GM21367 (cell line): ENCODE results near the gene REXO1.
"Not testable (repeated sequence)": the region's sequence is repeated elsewhere in the genome, so short reads cannot be mapped to it uniquely, and the experiment has no call there.

Experiments used
- ATAC-seq: cut with Tn5 transposase; IDR thresholded peaks from one replicate; pipeline ENCODE4 v1.9.1; 2021; ENCODE audit not compliant: unreplicated experiment

REXO1 gene

DNA sequence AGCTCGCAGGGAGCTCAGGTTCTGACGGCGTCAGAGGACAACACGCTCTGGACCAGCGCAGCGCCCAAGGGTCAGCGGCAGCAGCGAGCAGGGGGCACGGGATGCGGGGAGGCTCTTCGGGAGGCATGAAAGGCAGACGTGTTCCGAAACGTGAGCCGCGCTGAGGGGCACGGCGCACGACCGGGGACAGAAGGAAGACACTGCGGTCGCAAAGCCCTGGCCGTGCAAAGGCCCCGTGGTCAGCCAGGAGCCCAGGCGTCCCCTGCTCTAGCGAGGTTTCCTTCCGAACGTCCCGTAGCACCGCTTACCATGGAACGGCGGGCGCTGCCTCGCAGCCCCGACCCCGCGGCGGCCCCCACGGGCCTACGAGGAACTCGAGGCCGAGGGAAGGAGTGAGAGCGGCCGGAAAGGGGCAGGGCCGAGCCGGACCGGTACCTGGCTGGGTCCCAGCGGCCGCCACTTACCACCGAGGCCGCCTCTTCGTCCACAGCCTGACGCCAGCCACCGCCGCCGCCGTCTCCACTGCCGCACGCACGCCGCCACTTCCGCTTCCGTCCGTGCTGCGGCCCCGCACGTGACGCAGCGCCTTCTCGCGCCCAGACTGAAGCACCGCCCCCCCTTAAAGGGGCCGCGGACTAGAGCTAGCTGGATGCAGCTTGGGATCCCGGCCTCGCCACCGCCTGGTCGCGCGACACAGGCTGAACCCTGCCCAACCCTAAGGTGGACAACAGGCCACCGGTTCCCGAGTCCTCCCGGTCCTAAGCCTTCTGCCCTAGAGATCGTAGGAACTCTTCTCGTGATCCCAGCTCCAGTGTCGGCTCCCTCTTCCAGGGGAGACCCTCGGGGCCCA lies 27.6 kb upstream of the REXO1 start:
- peak; percentile 73 for ATAC-seq

DNA sequence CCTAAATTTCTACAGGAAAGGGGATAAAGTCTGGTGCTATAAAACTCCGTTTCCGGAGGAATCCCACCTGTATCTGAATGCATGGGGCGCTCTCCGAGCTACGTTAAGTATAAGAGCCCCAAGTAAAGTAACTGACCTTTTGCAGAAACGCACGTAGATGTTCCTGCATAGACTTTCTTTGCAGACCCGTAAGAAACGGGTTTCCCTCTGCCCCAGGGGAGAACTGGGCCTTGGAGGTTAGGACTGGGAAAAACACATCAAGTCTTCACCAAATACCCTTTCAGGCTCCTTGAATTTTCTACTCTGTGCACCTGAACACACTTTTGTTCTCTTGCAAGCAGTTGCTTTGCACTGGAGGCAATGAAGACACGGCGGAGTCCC lies 27.0 kb upstream of the REXO1 start:
- ATAC-seq, result not testable (repeated sequence)

DNA sequence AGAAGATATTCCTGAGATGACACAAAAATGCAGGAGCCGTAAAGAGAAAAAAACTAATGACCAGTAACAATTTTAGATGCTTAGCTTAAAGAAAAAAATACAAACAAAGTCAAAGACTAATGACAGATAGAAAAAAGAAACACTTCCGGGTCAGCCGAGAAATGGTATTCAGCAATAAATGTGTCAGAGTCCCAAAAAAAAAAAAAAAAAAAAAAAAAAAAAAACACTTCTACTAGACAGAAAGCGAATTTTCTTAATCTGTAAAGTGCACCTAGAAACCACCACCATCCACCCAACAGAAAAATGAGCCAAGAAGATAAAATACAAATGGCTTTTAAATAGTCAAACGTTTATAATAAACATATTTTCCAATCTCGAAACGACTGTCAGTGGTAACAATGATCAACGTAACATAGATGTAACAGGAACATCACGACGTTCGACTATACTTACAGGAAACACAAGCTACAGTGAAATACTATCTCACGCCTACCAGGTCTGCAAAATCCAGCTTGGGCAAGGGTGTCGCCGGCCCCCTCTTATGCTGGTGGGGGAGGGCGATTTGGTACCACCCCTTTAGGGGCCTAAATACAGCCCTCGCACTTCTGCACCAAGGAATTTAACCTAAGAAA lies 26.4 kb upstream of the REXO1 start:
- no peak for ATAC-seq

DNA sequence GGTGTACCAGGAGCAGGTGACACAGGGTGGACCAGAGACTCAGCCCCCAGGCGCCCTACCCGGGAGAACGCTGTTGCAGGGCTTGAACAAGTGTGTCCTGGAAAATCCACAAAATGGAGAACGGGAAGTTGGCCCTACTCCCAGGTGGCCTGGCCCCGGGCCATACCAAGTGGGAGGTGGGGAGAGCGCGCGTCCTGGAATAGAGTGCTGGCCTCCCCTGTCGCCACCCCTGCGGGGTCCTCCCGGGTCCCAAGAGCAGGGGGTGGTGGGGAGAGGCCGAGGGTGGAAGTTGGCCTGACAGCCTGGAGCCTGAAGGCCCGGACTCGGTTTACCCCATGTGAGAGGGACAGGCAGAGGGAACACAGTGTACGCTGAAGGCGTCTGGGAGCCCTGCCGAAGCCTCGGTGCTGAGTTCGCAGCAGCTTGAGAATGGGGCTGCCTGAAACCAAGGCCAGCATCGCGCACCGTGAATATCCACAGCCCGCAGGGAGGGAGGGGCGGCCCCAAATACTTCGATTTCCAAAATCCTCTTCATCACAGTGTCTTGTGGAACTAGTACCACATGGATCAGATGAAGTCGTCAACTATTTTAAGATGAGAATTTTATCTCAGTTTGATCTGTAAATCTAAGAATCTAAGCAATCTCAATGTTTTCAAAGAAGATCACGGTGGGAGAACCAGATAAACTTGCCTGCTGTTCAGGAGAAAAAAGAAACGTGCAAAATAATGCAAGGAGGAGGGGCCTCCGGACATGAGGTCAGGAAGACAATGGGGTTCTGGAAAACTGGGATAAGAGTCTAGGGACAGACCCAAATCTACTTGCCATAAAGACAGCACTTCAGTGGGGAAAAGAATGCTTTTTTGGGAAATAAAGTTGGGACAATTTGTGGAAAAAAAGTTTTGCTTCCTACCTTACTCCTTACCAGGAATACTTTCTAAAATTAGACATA lies 25.5 kb upstream of the REXO1 start:
- ATAC-seq, result no peak

DNA sequence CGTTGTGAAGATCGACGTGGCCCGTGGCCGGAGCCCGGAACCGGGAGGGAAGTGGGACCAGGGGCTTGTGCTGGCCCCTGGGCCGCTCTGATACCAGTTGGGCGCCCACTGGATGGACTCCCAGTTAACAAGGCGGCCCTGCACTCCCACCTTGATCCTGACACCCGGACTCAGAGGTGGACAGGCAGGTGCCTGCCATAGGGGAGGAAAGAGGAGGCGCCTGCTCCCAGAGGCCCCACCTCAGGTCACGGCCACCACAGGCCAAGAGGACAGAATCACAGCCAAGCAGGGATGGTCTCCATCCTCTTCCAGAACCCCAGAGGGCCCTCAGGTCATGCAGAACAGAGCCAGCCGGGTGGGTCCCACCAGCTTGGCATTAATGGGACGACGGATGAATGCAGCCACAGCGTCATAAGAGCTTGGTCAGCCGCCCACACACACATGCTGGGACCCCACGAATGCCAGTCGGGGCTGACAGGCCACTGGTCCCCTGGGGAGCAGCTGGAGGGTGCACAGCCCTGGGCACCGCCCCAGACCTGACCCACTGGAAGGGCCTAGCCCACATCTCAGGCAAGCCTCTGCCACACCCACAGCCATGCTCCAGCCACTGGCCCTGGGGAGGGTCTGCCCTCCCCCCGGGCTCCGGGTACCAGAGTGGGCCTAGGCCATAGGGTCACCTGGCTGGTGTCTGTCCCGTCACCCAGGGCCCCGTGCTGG lies 24.7 kb upstream of the REXO1 start:
- no peak for ATAC-seq

DNA sequence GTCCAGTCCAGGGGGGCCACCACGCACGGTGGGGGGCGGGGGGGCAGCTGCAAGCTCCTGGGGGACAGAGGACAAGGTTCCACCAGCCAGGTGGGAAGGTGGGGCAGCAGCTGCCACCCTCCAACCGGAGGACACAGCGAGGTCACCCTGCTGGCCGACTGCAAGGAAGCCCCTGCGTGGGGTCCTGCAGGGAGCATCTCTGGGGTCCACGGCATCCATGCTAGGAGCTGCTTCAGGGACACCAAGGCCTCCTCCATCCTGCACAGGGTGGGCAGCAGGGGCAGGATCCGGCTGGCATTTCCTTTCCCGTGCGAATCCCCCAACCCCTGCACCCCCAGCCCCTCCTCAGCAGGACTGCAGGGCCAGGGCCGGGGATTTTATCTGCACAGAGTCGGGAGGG lies 23.3 kb upstream of the REXO1 start:
- no peak for ATAC-seq

DNA sequence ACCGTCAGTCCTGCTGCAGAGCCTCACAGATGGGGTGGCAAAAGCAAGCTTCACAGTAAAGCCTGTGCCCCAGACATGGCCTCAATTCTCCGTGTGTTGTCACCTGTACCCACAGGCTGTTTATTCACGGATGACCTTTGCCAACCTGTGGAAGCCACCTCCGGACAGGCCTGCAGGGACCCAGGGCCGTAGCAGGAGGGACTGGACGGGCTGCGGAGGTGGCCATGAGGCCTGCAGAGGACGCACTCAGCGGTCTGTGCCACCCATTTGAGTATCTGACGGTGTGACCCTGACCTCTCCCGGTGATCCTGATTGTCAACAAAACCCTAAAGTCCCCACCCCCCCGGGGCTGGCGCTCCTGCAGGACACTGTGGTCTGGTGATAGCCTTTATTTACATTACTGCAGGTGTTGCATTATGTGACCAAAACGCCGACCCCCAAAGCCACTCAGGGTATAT lies 22.9 kb upstream of the REXO1 start:
- no peak for ATAC-seq

DNA sequence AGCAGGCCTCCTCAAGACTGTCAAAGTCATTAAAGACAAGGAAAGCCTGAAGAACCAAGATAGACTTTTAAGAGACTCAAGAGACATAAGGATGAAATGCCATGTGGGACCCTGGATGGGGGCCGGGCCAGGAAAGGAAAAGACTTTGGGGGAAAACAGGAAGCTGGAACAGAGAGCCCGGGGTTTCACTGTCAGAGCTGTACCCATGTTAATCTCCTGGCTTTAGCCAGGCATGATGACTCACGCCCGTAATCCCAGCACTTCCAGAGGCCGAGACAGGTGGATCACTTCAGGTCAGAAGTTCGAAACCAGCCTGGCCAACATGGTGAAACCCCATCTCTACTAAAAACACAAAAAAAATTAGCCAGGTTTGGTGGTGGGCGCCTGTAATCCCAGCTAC lies 20.7 kb upstream of the REXO1 start:
- no peak for ATAC-seq

DNA sequence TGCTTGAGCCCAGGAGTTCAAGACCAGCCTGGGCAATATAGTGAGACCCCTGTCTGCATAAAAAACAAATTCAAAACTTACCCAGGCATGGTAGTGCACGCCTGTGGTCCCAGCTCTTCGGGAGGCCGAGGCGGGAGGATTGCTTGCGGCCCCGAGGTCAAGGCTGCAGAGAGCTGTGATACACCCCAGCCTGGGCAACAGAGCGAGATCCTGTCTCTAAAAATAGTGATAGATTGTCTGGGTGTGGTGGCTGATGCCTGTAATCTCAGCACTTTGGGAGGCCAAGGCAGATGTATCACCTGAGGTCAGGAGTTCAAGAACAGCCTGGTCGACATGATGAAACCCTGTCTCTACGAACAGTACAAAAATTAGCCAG lies 19.1 kb upstream of the REXO1 start:
- no peak for ATAC-seq

DNA sequence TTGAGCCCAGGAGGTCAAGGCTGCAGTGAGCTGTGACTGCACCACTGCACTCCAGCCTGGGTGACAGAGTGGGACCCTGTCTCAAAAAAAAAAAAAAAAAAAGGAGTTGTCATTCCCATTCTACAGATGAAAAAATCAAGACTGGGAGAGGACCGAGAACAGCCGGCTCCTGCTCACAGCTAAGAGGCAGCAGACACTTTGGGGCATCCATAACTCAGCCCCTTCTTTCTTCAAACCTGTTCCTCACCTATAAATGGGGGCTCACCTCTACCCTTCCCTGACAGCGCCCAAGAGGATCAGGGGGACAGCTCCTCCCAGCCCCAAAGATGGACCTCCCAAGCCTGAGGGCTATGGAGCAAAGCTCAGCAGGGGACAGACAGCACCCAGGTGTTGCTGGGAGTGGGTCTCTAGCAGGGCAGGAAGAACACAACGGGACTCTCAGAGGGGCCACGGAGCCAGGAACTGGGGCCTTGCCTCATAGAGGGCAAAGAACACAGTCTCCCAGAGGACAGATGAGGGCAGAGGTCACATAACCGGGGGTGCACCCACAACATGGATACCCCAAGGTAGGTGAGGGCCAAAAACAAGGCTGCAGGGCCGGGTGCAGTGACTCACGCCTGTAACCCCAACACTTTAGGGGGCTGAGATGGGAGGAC lies 18.5 kb upstream of the REXO1 start:
- no peak for ATAC-seq

DNA sequence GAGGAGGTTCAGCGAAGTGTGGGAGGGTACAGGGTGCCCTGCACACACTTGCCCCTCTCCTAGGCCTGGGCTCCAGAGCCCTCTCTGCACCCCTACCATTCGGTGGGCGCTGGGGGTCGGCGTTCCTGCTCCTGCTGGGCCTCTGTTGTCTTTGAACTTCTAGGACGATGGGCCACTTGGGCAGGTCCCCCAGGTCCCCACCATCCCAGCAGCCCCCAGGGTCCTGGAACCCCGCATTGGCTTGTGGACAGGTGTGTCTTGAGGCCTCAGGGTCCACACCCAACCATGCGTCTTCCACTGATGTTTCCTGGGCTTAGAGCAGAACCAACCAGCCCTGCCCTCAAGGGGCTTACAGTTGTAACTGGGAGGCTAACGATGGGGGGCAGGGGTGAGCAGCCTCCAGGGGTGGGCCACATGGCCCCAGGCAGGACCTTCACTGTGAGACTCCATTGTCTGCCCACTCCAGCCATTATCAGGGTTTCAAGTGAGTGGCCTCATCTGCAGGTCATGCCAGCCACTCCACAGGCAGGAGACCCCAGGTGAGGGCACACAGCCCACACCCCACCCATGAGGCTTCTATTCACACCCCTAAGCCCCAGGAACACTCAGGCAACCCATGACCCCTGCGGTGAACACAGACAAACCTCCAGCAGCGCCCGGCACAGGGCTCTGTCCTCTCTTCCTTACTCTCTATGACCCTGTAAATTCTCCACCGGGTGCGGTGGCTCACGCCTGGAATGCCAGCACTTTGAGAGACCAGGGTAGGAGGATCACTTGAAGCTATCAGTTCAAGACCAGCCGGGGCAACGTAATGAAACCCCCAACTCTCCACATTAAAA lies 17.1 kb upstream of the REXO1 start:
- no peak for ATAC-seq

DNA sequence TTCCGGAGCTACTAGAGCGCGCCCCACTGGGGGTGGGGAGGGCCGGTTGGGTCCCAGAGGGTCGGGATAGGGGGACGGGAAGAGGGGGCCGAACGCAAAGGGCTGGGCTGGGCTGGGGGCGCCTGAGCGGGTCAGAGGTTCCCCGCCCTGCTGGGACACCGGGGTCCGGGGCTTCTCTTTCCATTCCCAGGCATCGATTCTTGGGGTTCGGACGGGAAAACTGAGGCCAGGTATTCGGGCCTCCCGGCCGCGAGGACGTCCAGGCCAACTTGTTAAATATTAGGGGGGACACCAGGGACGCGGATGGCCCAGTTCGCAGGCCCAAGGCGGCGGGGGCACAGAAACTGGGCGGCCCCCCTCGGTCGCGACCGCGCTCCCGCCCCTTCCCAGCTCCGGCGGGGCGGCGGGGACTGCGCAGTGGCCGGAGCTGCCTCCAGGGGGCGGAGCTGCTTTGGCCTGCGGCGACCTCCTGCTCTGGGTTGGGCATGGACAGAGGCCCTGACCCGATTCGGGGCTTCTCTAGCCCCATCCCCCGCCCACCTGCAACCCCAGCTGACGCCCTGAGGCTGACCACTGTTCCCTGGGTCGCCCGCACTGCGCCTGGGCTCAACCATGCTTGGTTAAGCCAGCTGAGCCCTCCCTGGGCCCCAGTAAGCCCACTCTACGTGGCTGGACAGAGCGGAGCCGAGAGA lies 16.3 kb upstream of the REXO1 start:
- ATAC-seq, result no peak

DNA sequence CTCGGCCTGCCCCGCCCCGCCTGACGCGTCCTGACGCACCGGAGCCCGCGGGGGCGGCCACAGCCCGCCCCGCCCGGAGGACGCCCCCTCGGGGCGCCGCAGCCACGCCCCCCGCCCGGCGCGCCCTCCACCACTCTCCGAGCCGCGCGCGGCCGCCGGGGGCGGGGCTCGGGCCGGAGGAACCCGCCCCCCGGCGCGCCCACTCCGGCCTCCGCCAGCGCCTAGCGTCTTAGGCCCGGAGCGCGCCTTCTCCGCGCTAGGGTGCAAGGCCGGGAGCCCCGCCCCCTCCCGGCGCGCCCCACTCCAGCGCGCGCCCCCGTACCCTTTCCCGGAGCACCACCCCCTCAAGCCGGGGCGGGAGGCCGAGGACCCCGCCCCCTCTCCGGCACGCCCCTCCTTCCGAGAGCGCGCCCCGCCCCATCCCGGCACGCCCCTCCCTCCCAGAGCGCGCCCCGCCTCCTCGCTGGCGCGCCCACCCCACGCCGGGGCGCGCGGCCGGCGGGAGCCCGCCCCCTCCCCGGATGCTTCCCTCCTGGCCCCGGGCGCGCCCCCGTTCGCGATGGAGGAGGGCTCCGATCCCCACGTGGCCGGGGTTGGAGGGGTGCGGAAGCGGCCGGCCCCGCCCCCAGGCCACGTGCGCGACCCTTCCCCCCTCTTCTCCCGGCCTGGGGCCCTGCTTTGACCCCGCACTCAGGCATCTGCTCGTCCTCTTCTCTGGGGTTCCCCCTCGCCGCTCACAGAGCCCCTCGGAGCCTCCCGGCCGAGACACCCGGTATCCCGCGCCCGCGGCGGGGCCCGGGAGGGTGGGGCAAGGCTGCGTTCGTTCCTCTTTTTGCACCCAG lies 15.6 kb upstream of the REXO1 start:
- ATAC-seq, result peak; percentile 42

DNA sequence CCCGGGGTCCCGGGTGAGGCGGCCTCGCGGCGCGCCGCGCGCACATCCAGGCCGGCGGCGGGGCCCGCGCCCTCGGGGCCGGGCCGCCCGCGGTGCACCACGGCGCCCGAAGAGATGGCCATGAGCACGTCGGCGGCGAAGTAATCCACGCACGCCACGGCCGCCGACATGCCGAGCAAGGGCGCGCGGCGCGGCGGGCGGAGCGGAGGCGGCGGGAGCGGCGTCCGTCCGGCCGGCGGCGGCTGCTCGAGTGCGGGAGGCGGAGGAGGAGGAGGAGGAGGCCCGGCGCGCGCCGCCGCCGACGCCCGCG lies 15.0 kb upstream of the REXO1 start, which contains the start of gene KLF16:
Gene KLF16 (minus strand): TSS at position 252 of the 310 bp plus-strand sequence. CDS start 82 bp downstream, at position 170.
- ATAC-seq, result no peak

DNA sequence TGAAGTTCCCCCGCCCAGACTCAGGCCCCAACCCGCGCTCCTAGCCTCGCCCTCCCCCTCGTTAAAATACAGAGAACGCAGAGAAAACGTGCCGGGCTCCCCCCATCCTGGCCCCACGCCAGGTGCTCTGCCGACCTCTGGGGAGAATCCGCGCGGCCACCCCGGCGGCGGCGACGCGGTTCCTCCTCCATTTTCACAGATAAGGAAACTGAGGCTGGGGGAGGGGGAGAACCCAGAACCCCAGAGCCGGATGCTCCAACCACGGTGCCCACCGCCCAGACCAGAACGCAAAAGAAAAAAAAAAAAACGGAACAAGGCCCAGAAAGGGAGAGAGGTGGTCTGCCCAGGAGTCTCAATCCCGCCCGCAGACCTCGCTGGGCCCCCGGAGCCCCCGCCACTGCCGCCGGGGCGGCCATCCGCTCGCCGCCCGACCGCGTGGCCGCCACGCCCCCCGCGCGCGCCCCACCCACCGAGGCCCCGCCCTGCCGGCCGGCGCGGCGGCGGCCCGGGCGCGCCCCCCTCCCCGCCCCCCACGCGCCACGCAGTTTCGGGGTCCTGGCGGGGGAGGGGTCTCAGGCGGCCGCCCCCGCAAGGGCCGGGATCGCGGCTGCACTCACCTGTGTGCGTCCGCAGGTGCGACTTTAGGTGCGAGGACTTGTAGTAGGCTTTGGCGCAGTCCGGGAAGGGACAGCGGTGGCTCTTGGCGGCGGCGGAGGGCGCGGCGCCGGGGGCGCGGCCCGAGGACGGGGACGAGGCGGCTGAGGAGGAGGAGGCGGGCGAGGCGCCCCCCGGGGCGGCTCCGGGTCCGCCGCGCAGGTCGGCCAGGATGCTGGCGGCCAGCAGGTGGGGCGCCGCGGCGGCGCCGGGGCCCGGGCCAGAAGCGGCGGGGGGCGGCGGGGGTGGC lies 14.4 kb upstream of the REXO1 start:
- no peak for ATAC-seq

DNA sequence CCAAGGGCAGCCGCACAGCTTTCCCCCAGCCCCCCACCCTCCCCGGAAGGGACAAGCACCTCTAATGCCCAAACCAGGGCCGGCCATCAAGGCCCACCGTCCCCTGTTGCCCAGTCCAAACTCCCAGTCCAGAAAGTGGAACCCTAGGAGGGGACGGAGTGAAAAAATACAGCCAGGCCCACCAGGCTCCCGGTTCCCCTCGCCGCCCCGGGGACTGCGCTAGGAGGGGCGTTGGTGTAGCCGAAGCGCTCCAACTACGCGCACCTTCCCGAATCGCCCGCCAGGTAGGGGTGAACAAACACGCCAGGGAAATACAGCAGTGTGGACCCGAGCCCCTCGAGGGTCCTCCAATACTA lies 13.8 kb upstream of the REXO1 start:
- no peak for ATAC-seq

DNA sequence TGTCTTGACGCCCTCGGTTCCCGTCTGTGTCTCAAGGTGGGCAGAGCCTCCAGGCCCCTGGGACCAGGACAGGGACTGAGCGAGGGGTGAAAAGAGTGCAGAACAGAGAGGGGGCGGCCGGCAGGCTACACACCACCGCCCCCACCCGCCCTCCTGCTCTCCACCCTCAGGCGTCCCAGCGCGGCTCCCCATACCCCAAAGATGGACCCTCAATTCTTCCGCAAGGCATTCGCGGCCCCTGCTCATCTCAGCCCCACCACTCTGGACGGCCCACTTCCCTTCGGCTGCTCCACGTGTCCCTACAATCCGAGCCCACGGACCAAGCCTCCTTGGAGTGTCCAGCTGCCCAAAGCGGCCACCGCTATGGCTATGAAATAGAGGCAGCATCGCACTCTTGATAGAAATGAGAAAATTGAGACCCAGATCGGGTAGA lies 13.3 kb upstream of the REXO1 start:
- no peak for ATAC-seq
